Measurements from ENCODE around the gene TP53RK. TPM values are rescaled to one million over a fixed set of nuclear protein-coding genes. Genes with fewer than 3 reads are reported as not detected.

Gene TP53RK
- polyA plus RNA-seq, 1 of the 3 experiments (the other 2 are of a cell fraction): 5.5 TPM

DNA sequence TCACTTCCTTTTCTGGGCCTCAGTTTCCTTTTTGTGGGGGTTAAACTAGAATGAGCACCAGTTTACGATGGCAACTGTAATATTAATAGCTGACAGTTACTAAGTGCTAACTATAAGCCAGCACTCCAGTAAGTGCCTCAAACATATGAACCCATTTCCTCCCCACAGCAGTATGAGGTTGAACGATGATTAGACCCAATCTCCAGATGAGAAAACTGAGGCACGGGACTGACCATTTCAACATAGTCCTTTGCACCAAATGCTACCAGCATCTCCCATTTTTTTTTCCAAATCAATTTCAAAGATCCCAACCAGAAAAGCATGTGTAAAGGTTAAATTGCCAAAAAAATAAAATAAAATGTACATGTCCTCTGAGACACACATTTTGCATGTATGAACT is 45.1 kb downstream of the TP53RK start:
- Histone ChIP-seq H3K4me2 (no peak overlapping the region), H3K4me3 (ENCODE audit: low read depth in 2 of 2, low read length in 1 of 2) (no peak overlapping the region), H4K20me1 (ENCODE audit: insufficient read depth) (no peaks in the 10 kb centered on the region), H3K79me2 (ENCODE audit: insufficient read depth) (no peaks in the 10 kb centered on the region), H3K27me3 (ENCODE audit: insufficient read depth) (no peaks in the 10 kb centered on the region), H3K36me3 (replicated peaks in 1 of 2; ENCODE audit: control insufficient read depth in 1 of 2, insufficient read depth in 2 of 2, low read length in 1 of 2) (no peaks in the 10 kb centered on the region), H3F3A (replicated peaks; ENCODE audit: insufficient read depth) (no peaks in the 10 kb centered on the region), H3K9me2 (no peaks in the 10 kb centered on the region), H2AFZ (ENCODE audit: low read depth) (no peak overlapping the region), H3K27ac (ENCODE audit: low read depth in 2 of 2, low read length in 1 of 2) (no peak overlapping the region), H3K4me1 (ENCODE audit: control insufficient read depth in 1 of 2, insufficient read depth in 2 of 2, low read depth in 1 of 2, low read length in 1 of 2) (no peaks in the 10 kb centered on the region), H3K9ac (no peak overlapping the region), H3K9me3 (no peaks in the 10 kb centered on the region)
- DNase-seq: no peak
- 70% methylated on average over 3 of the region's 3 CpGs for WGBS (ENCODE audit: low lambda C conversion rate)
- TF ChIP-seq TEAD4 (IDR thresholded peaks at IDR 0.05; ENCODE audit: borderline replicate concordance, insufficient read depth) (no peak), TAF1 (IDR thresholded peaks at IDR 0.05; ENCODE audit: borderline replicate concordance, low read depth, low read length) (no peak), MEF2A (IDR thresholded peaks at IDR 0.05; ENCODE audit: borderline replicate concordance, low read depth) (no peak), SMC3 (IDR thresholded peaks at IDR 0.05; ENCODE audit: low read depth, low read length) (no peak), MXI1 (IDR thresholded peaks at IDR 0.05; ENCODE audit: low read depth, low read length) (no peak), FOXJ3 (CRISPR knock-in tag; IDR thresholded peaks at IDR 0.05) (no peak), RFX5 (IDR thresholded peaks at IDR 0.05; ENCODE audit: low read length) (no peak), NFIC (IDR thresholded peaks at IDR 0.05; ENCODE audit: borderline replicate concordance) (no peak), EZH2phosphoT487 (IDR thresholded peaks at IDR 0.05; ENCODE audit: borderline replicate concordance, low read depth) (no peak)
- POLR2A ChIA-PET: no interaction called here
- CTCF ChIA-PET: no interaction called here

DNA sequence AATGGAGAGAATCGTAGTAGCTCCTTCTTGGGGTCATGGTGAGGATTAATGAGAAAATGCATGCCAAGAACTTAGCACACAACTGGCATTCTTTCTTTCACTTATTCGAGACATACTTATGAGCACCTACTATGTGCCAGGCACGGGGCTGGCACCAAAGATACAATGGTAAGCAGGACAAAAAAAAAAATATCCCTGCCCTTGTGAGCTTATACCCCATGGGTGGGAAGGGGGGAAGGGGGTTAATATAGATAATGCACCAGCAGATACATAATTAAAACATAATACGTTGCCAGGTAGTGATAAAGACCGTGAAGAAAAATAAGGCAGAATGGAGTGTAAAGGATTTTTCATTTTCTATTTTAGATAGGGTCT is 46.3 kb downstream of the TP53RK start:
- 35% methylated on average over 5 of the region's 5 CpGs for WGBS (ENCODE audit: low lambda C conversion rate)
- Histone ChIP-seq H3K36me3 (replicated peaks in 1 of 2; ENCODE audit: control insufficient read depth in 1 of 2, insufficient read depth in 2 of 2, low read length in 1 of 2) (no peaks in the 10 kb centered on the region), H2AFZ (ENCODE audit: low read depth) (no peak overlapping the region), H3K4me1 (ENCODE audit: control insufficient read depth in 1 of 2, insufficient read depth in 2 of 2, low read depth in 1 of 2, low read length in 1 of 2) (no peaks in the 10 kb centered on the region), H3K9ac (no peak overlapping the region), H3K4me2 (no peak overlapping the region), H3K27me3 (ENCODE audit: insufficient read depth) (no peaks in the 10 kb centered on the region), H4K20me1 (ENCODE audit: insufficient read depth) (no peaks in the 10 kb centered on the region), H3K79me2 (ENCODE audit: insufficient read depth) (no peaks in the 10 kb centered on the region), H3K9me3 (no peaks in the 10 kb centered on the region), H3K9me2 (no peaks in the 10 kb centered on the region), H3F3A (replicated peaks; ENCODE audit: insufficient read depth) (no peaks in the 10 kb centered on the region), H3K27ac (ENCODE audit: low read depth in 2 of 2, low read length in 1 of 2) (no peak overlapping the region), H3K4me3 (ENCODE audit: low read depth in 2 of 2, low read length in 1 of 2) (no peak overlapping the region)
- ChIA-PET POLR2A (no interaction called here), CTCF (no interaction called here)
- no peak for DNase-seq
- TF ChIP-seq FOXM1 (IDR thresholded peaks at IDR 0.05; ENCODE audit: low read depth): no peak
- TF ChIP-seq YY1 (IDR thresholded peaks at IDR 0.05; ENCODE audit: low read depth): no peak
- TF ChIP-seq, protein P1, sequence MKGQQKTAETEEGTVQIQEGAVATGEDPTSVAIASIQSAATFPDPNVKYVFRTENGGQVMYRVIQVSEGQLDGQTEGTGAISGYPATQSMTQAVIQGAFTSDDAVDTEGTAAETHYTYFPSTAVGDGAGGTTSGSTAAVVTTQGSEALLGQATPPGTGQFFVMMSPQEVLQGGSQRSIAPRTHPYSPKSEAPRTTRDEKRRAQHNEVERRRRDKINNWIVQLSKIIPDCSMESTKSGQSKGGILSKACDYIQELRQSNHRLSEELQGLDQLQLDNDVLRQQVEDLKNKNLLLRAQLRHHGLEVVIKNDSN (IDR thresholded peaks at IDR 0.05; ENCODE audit: borderline replicate concordance, low read depth): no peak
- TF ChIP-seq, protein P2, sequence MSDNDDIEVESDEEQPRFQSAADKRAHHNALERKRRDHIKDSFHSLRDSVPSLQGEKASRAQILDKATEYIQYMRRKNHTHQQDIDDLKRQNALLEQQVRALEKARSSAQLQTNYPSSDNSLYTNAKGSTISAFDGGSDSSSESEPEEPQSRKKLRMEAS (IDR thresholded peaks at IDR 0.05; ENCODE audit: low read depth): no peak
- no peak for TF ChIP-seq RXRA (IDR thresholded peaks at IDR 0.05; ENCODE audit: borderline replicate concordance, low read depth)
- TF ChIP-seq RFX5 (IDR thresholded peaks at IDR 0.05; ENCODE audit: low read length): no peak
